Colonic mucosa (tissue), 4 donors: ENCODE measurements around the gene CDPF1. TPM values are rescaled to one million over a fixed set of nuclear protein-coding genes. Genes with fewer than 3 reads are reported as not detected.

Experiments used
- DNase-seq: peaks from one replicate; pipeline ENCODE4 v3.0.0-alpha.2; 2020
- H3K27ac ChIP-seq: fragments of 200-600 bp; one replicate; pipeline ENCODE4 v1.8.0; 2021
- H3K27me3 ChIP-seq: fragments of 200-600 bp; one replicate; pipeline ENCODE4 v1.8.0; 2021
- H3K36me3 ChIP-seq: fragments of 200-600 bp; one replicate; pipeline ENCODE4 v1.8.0; 2021
- H3K4me1 ChIP-seq: fragments of 200-600 bp; one replicate; pipeline ENCODE4 v1.8.0; 2021; ENCODE audit warnings: mild to moderate bottlenecking
- H3K4me3 ChIP-seq: fragments of 200-600 bp; one replicate; pipeline ENCODE4 v1.8.0; 2021
- H3K9ac ChIP-seq, 2 donors: one replicate each; pipeline ENCODE4 v1.7.0; 2013; ENCODE audit warnings: control low read depth in 2 of 2, low read depth in 2 of 2, low read length in 2 of 2
- H3K9me3 ChIP-seq: fragments of 200-600 bp; one replicate; pipeline ENCODE4 v1.8.0; 2021
- intact Hi-C: fragments of 100-400 bp; cut with DNase I; formaldehyde crosslinking; loops from one replicate; pipeline ENCODE4 v1.14.1; 2022
- total RNA-seq, 2 donors: library from RNA; stranded (reverse); fragmentation: NEBNext Ultra II Directional in 1 of 2; extraction: Animal tissue kit (Norgen Biotek cat#: 25700) in 1 of 2; gene quantifications; one replicate each; pipeline ENCODE4 v1.2.1, GENCODE V29; 2021
- TF ChIP-seq, protein P1 (sequence below): fragments of 200-600 bp; IDR thresholded peaks from one replicate; pipeline ENCODE4 v1.8.0; 2022; ENCODE audit warnings: antibody characterized with exemption, mild to moderate bottlenecking
- donor health status: healthy.
- donor health status: DM: no; HTN: no; CAD: no.
- donor health status: DM: no; HTN: no; CAD: no.

CDPF1 gene
- total RNA-seq, 2 donors from 2014 or later = 5.8 to 11.2 TPM

DNA sequence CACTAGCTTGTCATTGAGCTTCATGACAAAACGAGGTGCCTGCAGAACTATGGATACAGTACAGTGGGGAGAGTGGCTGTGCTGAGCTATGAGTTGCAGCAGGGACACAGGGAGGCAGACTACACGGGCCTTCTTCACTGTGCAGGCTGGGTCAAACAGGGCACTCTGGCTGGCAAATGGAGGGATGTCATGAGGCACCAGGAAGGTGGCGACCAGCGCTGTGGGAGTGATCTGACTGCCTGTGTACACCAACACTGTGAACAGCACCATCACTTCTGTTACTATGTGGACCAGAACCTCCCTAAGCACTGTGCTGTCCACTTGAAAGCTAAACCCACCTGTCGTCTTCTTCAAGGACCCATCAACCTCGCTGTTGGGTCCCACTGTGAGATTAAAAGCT, 9.9 kb upstream of the CDPF1 start:
- Histone ChIP-seq H3K9ac (no peak overlapping the region), H3K4me3 (no peak overlapping the region), H3K4me1 (peaks cover 4% of the 10 kb centered on the region), H3K27me3 (no peaks in the 10 kb centered on the region), H3K36me3 (no peaks in the 10 kb centered on the region), H3K9me3 (no peaks in the 10 kb centered on the region), H3K27ac (no peak overlapping the region)
- TF ChIP-seq, protein P1, sequence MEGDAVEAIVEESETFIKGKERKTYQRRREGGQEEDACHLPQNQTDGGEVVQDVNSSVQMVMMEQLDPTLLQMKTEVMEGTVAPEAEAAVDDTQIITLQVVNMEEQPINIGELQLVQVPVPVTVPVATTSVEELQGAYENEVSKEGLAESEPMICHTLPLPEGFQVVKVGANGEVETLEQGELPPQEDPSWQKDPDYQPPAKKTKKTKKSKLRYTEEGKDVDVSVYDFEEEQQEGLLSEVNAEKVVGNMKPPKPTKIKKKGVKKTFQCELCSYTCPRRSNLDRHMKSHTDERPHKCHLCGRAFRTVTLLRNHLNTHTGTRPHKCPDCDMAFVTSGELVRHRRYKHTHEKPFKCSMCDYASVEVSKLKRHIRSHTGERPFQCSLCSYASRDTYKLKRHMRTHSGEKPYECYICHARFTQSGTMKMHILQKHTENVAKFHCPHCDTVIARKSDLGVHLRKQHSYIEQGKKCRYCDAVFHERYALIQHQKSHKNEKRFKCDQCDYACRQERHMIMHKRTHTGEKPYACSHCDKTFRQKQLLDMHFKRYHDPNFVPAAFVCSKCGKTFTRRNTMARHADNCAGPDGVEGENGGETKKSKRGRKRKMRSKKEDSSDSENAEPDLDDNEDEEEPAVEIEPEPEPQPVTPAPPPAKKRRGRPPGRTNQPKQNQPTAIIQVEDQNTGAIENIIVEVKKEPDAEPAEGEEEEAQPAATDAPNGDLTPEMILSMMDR = no peak
- intact Hi-C loops = no loop called here
- no peak for DNase-seq

DNA sequence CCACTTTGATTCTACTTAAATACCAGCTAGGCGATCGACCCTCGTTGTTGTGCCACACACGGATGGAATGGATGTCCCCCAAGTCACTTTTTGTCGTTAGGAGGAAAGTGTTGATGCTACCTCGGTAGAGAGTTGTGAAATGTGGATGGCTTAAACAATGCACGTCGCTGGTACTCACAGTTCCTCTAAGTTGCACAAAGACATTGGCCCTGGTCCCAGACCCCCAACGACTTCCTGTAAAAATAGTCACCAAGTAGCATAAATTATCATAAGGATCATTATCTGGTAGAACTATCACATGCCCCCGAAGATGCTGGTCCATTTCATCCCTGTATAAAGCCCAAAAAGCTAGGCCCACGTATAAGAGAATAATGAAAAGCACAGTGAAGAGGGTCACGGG, 9.3 kb upstream of the CDPF1 start:
- no peak for DNase-seq
- Histone ChIP-seq H3K4me1 (peaks cover 4% of the 10 kb centered on the region), H3K9ac (no peak overlapping the region), H3K9me3 (no peaks in the 10 kb centered on the region), H3K27me3 (no peaks in the 10 kb centered on the region), H3K27ac (no peak overlapping the region), H3K4me3 (no peak overlapping the region), H3K36me3 (no peaks in the 10 kb centered on the region)
- TF ChIP-seq, protein P1 = no peak
- intact Hi-C loops = loop anchor here (10.0 kb wide), 1 partner anchor 115 kb away; no protein-coding TSS in a partner anchor

DNA sequence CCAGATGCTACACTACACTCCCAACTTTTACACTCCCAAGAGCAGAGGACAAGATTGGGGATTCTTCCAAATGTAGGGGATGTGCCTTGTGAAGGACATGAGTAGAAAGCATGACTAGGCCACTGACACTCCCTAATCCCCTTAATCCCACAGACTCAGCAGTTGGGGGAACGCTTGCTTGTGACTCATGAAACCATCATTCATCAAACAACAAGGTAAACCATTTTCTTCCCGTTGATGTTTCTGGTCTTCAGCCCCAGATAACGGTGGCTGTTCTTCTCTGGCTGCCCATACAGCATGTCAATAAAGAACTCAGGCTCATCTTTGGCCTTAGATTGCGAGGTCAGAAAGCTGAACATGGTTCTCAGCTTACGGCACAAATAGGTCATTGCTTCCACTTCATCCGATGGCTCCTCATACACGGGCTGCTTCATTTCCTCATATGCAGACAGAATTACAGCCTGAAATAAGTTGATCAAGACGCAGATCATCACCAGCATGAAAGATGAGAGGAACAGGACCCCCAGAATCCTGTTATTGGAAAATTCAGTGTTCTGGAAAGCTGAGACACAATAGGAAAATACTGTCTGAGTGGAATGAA, 6.4 kb upstream of the CDPF1 start:
- no peak overlapping the region for H3K4me3 ChIP-seq
- TF ChIP-seq, protein P1 = no peak
- no peak overlapping the region for H3K9ac ChIP-seq
- H3K36me3 ChIP-seq = no peaks in the 10 kb centered on the region
- intact Hi-C loops = loop anchor here (10.0 kb wide), 1 partner anchor 112 kb away; no protein-coding TSS in a partner anchor
- no peak for DNase-seq
- H3K27ac ChIP-seq = no peak overlapping the region
- no peaks in the 10 kb centered on the region for H3K4me1 ChIP-seq
- no peaks in the 10 kb centered on the region for H3K9me3 ChIP-seq
- H3K27me3 ChIP-seq = no peaks in the 10 kb centered on the region

DNA sequence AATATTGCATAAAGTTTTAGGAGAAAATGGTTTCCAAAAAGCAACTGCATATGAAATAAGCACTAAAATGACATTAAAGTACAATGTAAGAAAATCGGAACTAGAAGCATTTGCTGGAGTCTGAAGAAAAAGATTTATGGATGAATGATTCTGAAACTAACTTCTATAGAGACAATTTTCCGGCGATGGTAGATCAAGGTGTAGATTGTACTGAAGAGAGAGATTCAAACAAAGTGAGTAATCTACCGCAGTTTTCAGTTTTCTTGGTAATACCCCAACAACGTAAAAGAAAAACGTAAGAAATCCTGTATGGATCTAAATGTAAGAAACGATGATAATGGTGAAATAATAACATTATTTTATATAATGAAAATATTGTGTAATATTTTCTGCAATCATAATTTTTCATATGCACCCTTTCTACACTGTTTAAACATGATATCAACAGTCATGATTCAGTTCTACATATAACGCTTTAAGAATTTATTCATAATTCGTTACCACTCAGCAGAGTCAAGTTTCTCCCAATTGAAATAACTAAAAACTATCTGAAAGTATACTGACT, 1.8 kb upstream of the CDPF1 start:
- no peak for DNase-seq
- Histone ChIP-seq H3K4me1 (peaks cover 4% of the 10 kb centered on the region), H3K36me3 (no peaks in the 10 kb centered on the region), H3K9me3 (no peaks in the 10 kb centered on the region), H3K4me3 (no peak overlapping the region), H3K27me3 (no peaks in the 10 kb centered on the region), H3K27ac (no peak overlapping the region), H3K9ac (no peak overlapping the region)
- intact Hi-C loops = loop anchor here (10.0 kb wide), 1 partner anchor 107 kb away; no protein-coding TSS in a partner anchor
- TF ChIP-seq, protein P1 = no peak

DNA sequence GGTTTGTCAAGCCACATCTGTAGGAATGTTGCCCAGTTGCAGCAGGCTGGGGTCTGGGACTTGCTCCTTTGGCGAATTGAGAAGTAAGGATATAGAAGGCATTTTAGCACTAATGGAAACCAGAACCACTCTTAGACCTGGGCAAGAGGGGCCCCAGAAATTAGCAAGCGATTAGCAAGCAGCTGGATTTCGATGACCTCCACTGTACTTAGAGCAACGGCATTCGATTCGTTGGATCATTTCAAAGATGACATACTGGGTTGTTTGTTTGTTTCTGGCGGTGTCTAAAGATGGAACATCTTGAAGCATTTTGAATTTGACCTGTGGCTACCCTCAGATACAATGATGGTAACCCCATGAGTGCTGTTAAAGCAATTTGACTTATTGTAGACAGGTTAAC, 1.2 kb upstream of the CDPF1 start:
- H3K36me3 ChIP-seq = no peaks in the 10 kb centered on the region
- intact Hi-C loops = loop anchor here (10.0 kb wide), 1 partner anchor 106 kb away; no protein-coding TSS in a partner anchor
- H3K9ac ChIP-seq = peak overlapping the region; percentile 91 to 93
- peaks cover 4% of the 10 kb centered on the region for H3K4me1 ChIP-seq
- TF ChIP-seq, protein P1 = no peak
- no peak for DNase-seq
- peak overlapping the region; percentile 92 for H3K4me3 ChIP-seq
- H3K27ac ChIP-seq = no peak overlapping the region
- no peaks in the 10 kb centered on the region for H3K9me3 ChIP-seq
- no peaks in the 10 kb centered on the region for H3K27me3 ChIP-seq
